HUES64 (cell line): ENCODE measurements around the gene NRIP2.

ENCODE experiments used
- H3K27ac ChIP-seq: 2 replicates; pipeline ENCODE4 v1.7.0; 2013; ENCODE audit warnings: low read depth, low read length, inconsistent platforms
- H3K27me3 ChIP-seq: 2 replicates; pipeline ENCODE4 v1.6.1; 2013; ENCODE audit warnings: mild to moderate bottlenecking, low read length; ENCODE audit not compliant: insufficient read depth
- H3K36me3 ChIP-seq: 2 replicates; pipeline ENCODE4 v1.6.1; 2013; ENCODE audit warnings: mild to moderate bottlenecking, low read length; ENCODE audit not compliant: insufficient read depth
- H3K4me1 ChIP-seq: 2 replicates; pipeline ENCODE4 v1.6.1; 2013; ENCODE audit warnings: mild to moderate bottlenecking, low read length, moderate library complexity; ENCODE audit not compliant: insufficient read depth
- H3K4me3 ChIP-seq: 2 replicates; pipeline ENCODE4 v1.5.1; 2013; ENCODE audit warnings: mild to moderate bottlenecking, low read length, moderate library complexity
- H3K9ac ChIP-seq: 2 replicates; pipeline ENCODE4 v1.6.1; 2013; ENCODE audit warnings: mild to moderate bottlenecking, low read depth, low read length
- H3K9me3 ChIP-seq: 2 replicates; pipeline ENCODE4 v1.6.1; 2013; ENCODE audit warnings: low read depth, low read length; ENCODE audit not compliant: insufficient read depth
- WGBS: fragments of 150-250, 120-280 bp; methylation state at CpG from one replicate; pipeline ENCODE4 v1.1.7; 2013; ENCODE audit warnings: missing lambda C conversion rate; 5-methylcytosine and 5-hydroxymethylcytosine counted together

NRIP2 gene

GRCh38 chr12:2825132-2825531, 9.7 kb downstream of the NRIP2 start:
- H3K27ac ChIP-seq, result peak overlapping the region; percentile 42; the same call in 1 of the 2 replicates
- no peak overlapping the region for H3K9ac ChIP-seq
- H3K4me3 ChIP-seq, result no peak overlapping the region
- H3K9me3 ChIP-seq, result no peaks in the 10 kb centered on the region
- peaks cover 14% of the 10 kb centered on the region; the same call in 1 of the 2 replicates for H3K4me1 ChIP-seq
- WGBS, result 30% methylated on average over 3 of the region's 4 CpGs
- H3K27me3 ChIP-seq, result no peaks in the 10 kb centered on the region
- H3K36me3 ChIP-seq, result peaks cover 80% of the 10 kb centered on the region

GRCh38 chr12:2824541-2824940, 10.3 kb downstream of the NRIP2 start:
- 79% methylated on average over 6 of the region's 6 CpGs for WGBS
- Histone ChIP-seq H3K4me1 (peaks cover 18% of the 10 kb centered on the region; the same call in 1 of the 2 replicates), H3K27ac (peak overlapping the region; percentile 42; the same call in 1 of the 2 replicates), H3K27me3 (no peaks in the 10 kb centered on the region), H3K4me3 (no peak overlapping the region), H3K36me3 (peaks cover 84% of the 10 kb centered on the region), H3K9ac (no peak overlapping the region), H3K9me3 (no peaks in the 10 kb centered on the region)

GRCh38 chr12:2823483-2823882, 11.4 kb downstream of the NRIP2 start:
- H3K4me1 ChIP-seq, result peaks cover 18% of the 10 kb centered on the region; the same call in 1 of the 2 replicates
- no peak overlapping the region for H3K27ac ChIP-seq
- no peak overlapping the region for H3K9ac ChIP-seq
- WGBS, result 92% methylated on average over 7 of the region's 7 CpGs
- no peak overlapping the region for H3K4me3 ChIP-seq
- peaks cover 83% of the 10 kb centered on the region for H3K36me3 ChIP-seq
- H3K27me3 ChIP-seq, result no peaks in the 10 kb centered on the region
- H3K9me3 ChIP-seq, result no peaks in the 10 kb centered on the region

GRCh38 chr12:2820432-2820831, 14.4 kb downstream of the NRIP2 start:
- Histone ChIP-seq H3K4me1 (peaks cover 12% of the 10 kb centered on the region; the same call in 1 of the 2 replicates), H3K27ac (no peak overlapping the region), H3K4me3 (no peak overlapping the region), H3K27me3 (no peaks in the 10 kb centered on the region), H3K9ac (no peak overlapping the region), H3K9me3 (no peaks in the 10 kb centered on the region), H3K36me3 (peaks cover 74% of the 10 kb centered on the region)
- WGBS, result 58% methylated on average over 8 of the region's 9 CpGs

GRCh38 chr12:2819810-2820209, 15.0 kb downstream of the NRIP2 start:
- no peaks in the 10 kb centered on the region for H3K27me3 ChIP-seq
- no peak overlapping the region for H3K9ac ChIP-seq
- peaks cover 6% of the 10 kb centered on the region; the same call in 1 of the 2 replicates for H3K4me1 ChIP-seq
- no peak overlapping the region for H3K4me3 ChIP-seq
- WGBS, result 94% methylated on average over 15 of the region's 15 CpGs
- H3K36me3 ChIP-seq, result peaks cover 67% of the 10 kb centered on the region
- no peak overlapping the region for H3K27ac ChIP-seq
- H3K9me3 ChIP-seq, result no peaks in the 10 kb centered on the region

- peak overlapping the region; percentile 94 for H3K4me3 ChIP-seq
- peaks cover 15% of the 10 kb centered on the region for H3K36me3 ChIP-seq
- no peaks in the 10 kb centered on the region for H3K27me3 ChIP-seq
- H3K4me1 ChIP-seq, result peaks cover 7% of the 10 kb centered on the region
- H3K9ac ChIP-seq, result peak overlapping the region; percentile 99
- peak overlapping the region; percentile 97 for H3K27ac ChIP-seq
- WGBS, result 27% methylated on average over 9 of the region's 10 CpGs
- no peaks in the 10 kb centered on the region for H3K9me3 ChIP-seq
These were observed 21.3 kb downstream of the NRIP2 start for GRCh38 chr12:2813214-2814185.

- 2% methylated on average over 48 of the region's 48 CpGs for WGBS
- Histone ChIP-seq H3K4me3 (peak within 1 kb of the TSS; percentile 94), H3K36me3 (peaks cover 5% of the 10 kb centered on the region), H3K4me1 (peaks cover 7% of the 10 kb centered on the region), H3K27me3 (no peaks in the 10 kb centered on the region), H3K9ac (peak within 1 kb of the TSS; percentile 99), H3K27ac (peak within 1 kb of the TSS; percentile 97), H3K9me3 (no peaks in the 10 kb centered on the region)
These were observed 22.3 kb downstream of the NRIP2 start, which contains the start of gene ITFG2 for GRCh38 chr12:2812290-2813213. Gene ITFG2 (plus strand): TSS chr12:2812668. CDS start chr12:2812761, 93 bp downstream.

- H3K4me1 ChIP-seq, result peaks cover 7% of the 10 kb centered on the region
- 100% methylated on average over 2 of the region's 5 CpGs for WGBS
- no peak overlapping the region for H3K9ac ChIP-seq
- no peak overlapping the region for H3K27ac ChIP-seq
- H3K9me3 ChIP-seq, result no peaks in the 10 kb centered on the region
- H3K36me3 ChIP-seq, result no peaks in the 10 kb centered on the region
- H3K4me3 ChIP-seq, result peak overlapping the region; percentile 94; the same call in 1 of the 2 replicates
- H3K27me3 ChIP-seq, result no peaks in the 10 kb centered on the region
These were observed 23.0 kb downstream of the NRIP2 start for GRCh38 chr12:2811801-2812200.

- H3K9ac ChIP-seq, result no peak overlapping the region
- H3K9me3 ChIP-seq, result no peaks in the 10 kb centered on the region
- 96% methylated on average over 6 of the region's 6 CpGs for WGBS
- H3K27ac ChIP-seq, result no peak overlapping the region
- H3K4me1 ChIP-seq, result peaks cover 2% of the 10 kb centered on the region; the same call in 1 of the 2 replicates
- peaks cover 45% of the 10 kb centered on the region for H3K36me3 ChIP-seq
- H3K4me3 ChIP-seq, result no peak overlapping the region
- no peaks in the 10 kb centered on the region for H3K27me3 ChIP-seq
These were observed 28.1 kb downstream of the NRIP2 start for GRCh38 chr12:2806700-2807099.

- WGBS, result 89% methylated on average over 2 of the region's 2 CpGs
- H3K27ac ChIP-seq, result no peak overlapping the region
These were observed 29.7 kb downstream of the NRIP2 start for GRCh38 chr12:2805143-2805520.

More at GRCh38 chr12:2805143-2805520, 29.7 kb downstream of the NRIP2 start:
- Histone ChIP-seq H3K9me3 (no peaks in the 10 kb centered on the region), H3K27me3 (no peaks in the 10 kb centered on the region), H3K4me1 (no peaks in the 10 kb centered on the region), H3K9ac (no peak overlapping the region), H3K36me3 (peaks cover 60% of the 10 kb centered on the region), H3K4me3 (no peak overlapping the region)
